GM12874 (cell line): Measurements from ENCODE around the gene GDA.
A peak's percentile ranks its signal among the peaks of the same experiment; 100 is the strongest.

Experiments
- CTCF ChIP-seq: IDR thresholded peaks from 2 replicates; pipeline ENCODE4 v1.5.1; 2011; ENCODE audit warnings: low read depth, mild to moderate bottlenecking, control low read depth, low read length, moderate library complexity; ENCODE audit not compliant: insufficient read depth

GDA gene

GRCh38 chr9:72257814-72258213, 108.6 kb downstream of the GDA start:
- no peak for TF ChIP-seq CTCF

DNA sequence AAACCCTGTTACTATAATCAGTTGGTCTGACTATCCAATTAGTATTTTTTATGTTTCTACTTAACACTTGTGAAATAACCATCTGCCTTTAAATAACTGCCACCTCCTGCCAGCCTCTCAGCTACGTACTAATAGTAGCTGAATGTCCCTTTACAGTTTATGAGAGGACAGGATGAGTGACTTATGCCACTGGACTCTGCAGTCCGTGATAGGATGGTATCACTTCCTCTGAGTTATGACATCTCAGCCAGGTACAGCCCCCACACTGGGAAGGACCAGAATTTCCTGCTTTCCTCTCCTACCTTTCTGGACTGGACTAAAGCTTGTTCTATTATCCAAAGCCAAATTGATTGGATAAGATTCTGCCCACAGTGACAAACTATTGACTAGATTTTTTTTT, 112.8 kb downstream of the GDA start:
- TF ChIP-seq CTCF: no peak

- no peak for TF ChIP-seq CTCF
These were observed 114.3 kb downstream of the GDA start for GRCh38 chr9:72263572-72263971.

- TF ChIP-seq CTCF: no peak
These were observed 119.7 kb downstream of the GDA start for GRCh38 chr9:72268961-72269360.

DNA sequence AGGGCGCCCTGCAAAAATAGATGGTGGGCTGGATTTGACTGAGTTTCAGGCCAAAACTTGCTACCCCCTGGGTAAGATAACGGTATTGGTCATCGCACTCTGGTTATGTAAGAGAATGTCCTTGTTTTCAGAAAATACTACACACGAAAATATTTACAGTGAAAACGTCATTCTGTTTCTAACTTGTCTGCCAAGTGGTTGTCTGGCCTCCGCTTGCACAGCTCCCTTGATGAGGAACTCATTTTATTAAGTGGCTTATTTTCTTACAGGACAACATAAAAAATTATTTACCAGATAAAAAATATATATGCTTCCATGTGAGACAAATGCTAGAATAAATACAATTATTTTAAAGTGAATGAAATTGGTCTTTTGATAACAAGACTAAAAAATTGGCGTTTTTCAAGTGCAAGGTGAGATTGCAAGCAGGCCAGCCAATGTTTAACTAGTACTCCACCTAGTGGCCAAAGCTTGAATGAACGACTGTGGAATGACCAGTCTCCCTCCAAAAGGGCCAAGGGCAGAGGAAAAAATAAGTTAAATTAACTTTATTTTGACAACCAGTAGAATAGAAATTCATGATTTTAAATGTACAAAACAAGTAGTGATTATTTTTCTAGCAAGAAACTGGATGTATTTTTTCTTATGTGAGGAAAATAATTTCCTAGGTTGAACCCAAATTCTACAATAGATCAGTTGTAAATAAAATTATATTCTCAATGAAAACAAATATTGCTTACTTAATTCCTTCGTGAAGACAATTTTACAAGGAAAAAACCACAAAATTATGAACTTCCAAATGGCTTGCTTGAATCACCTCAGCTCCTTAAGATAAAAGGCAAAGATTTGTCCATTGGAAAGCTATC, 122.6 kb downstream of the GDA start:
- peak; percentile 64 for TF ChIP-seq CTCF

DNA sequence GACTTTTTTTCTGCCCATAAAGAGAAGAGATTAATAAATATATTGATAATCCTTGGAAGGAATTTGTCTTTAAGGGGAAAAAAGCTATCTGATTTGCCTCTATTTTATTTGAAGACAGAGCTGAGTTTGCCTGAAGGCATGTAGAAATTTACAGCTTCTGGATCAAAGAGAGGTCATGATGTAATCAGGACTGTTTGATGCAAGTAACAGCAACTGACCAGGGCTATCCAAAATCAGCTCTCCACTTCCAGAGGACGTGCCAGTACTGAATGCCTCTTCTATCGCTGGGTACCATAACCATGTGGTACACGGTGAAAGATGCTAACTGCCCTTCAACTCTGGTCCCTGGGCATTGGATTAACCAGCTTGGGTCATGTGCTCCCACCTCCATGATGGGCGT, 125.2 kb downstream of the GDA start:
- TF ChIP-seq CTCF: no peak

GRCh38 chr9:72274916-72275315, 125.7 kb downstream of the GDA start:
- no peak for TF ChIP-seq CTCF
